Heart right ventricle (tissue), 16 donors: ENCODE results near the gene RASSF7. TPM values are rescaled to one million over a fixed set of nuclear protein-coding genes. Genes with fewer than 3 reads are reported as not detected.
"Not testable (repeated sequence)": the region's sequence is repeated elsewhere in the genome, so short reads cannot be mapped to it uniquely, and the experiment has no call there.

Source experiments
- ATAC-seq, 8 donors: fragments of 200-7000 bp; cut with Tn5 transposase; one replicate each; pipeline ENCODE4 v1.9.1; 2020; ENCODE audit warnings: mild to moderate bottlenecking in 8 of 8, moderate library complexity in 8 of 8, moderate number of reproducible peaks in 1 of 8
- DNase-seq, 2 donors: peaks; one replicate each; pipeline ENCODE4 v3.0.0-alpha.2; 2020
- H3K27ac ChIP-seq, 10 donors: fragments of 200-600 bp; sonication (generic) in 2 of 10; one replicate each; pipeline versions ENCODE4 v1.5.0 to v1.8.0; 2020 to 2022; ENCODE audit warnings: mild to moderate bottlenecking in 3 of 10
- H3K27me3 ChIP-seq, 7 donors: fragments of 200-600 bp; one replicate each; pipeline ENCODE4 v1.8.0; 2021 to 2022; ENCODE audit warnings: mild to moderate bottlenecking in 2 of 7
- H3K36me3 ChIP-seq, 9 donors: fragments of 200-600 bp; sonication (generic) in 1 of 9; one replicate each; pipeline versions ENCODE4 v1.5.0 to v1.8.0; 2020 to 2022; ENCODE audit warnings: mild to moderate bottlenecking in 2 of 9
- H3K4me1 ChIP-seq, 9 donors: fragments of 200-600 bp; sonication (generic) in 1 of 9; one replicate each; pipeline versions ENCODE4 v1.5.0 to v1.8.0; 2020 to 2022; ENCODE audit warnings: mild to moderate bottlenecking in 4 of 9
- H3K4me3 ChIP-seq, 10 donors: fragments of 200-600 bp; sonication (generic) in 2 of 10; one replicate each; pipeline versions ENCODE4 v1.5.0 to v1.8.0; 2020 to 2022; ENCODE audit warnings: mild to moderate bottlenecking in 7 of 10, moderate library complexity in 2 of 10
- H3K9me3 ChIP-seq, 11 donors: fragments of 200-600 bp in 10 of 11; sonication (generic) in 2 of 11; one replicate each; pipeline versions ENCODE4 v1.5.0 to v1.8.0; 2013 to 2022; ENCODE audit warnings: mild to moderate bottlenecking in 2 of 11, control low read depth in 1 of 11, moderate library complexity in 1 of 11
- CTCF ChIP-seq, 9 donors: fragments of 200-600 bp; sonication (generic) in 2 of 9; IDR thresholded peaks; one replicate each; pipeline versions ENCODE4 v1.5.0 to v1.8.0; 2021 to 2022; ENCODE audit warnings: antibody characterized with exemption in 9 of 9, mild to moderate bottlenecking in 5 of 9, moderate library complexity in 1 of 9
- WGBS, 2 donors: extraction: QIAGEN DNeasy Blood & Tissue Kit; methylation state at CpG; one replicate each; pipeline ENCODE4 v1.1.7; 2013; ENCODE audit warnings: inconsistent platforms in 1 of 2; 5-methylcytosine and 5-hydroxymethylcytosine counted together
- intact Hi-C, 10 donors: fragments of 100-400 bp; cut with DNase I; formaldehyde crosslinking; loops; one replicate each; pipeline versions ENCODE4 v1.11.1 to v1.14.2; 2022
- polyA plus RNA-seq, 2 donors: library from polyadenylated mRNA; stranded (reverse); fragments of 200-250 nt; gene quantifications; one replicate each; pipeline ENCODE4 v1.2.3, GENCODE V29; 2013
- total RNA-seq, 10 donors: library from RNA; stranded (reverse); fragmentation: NEBNext Ultra II Directional in 3 of 10; extraction: Animal tissue kit (Norgen Biotek cat#: 25700) in 3 of 10; gene quantifications; one replicate each; pipeline versions ENCODE4 v1.2.1 to v1.2.4, GENCODE V29; 2021 to 2023
- donor health status: Arrhythmogenic right ventricular cardiomyopathy.
- donor health status: ischemic (EF 13 %, LVEDD 7.1; RV severe dilation, severe dysfunction).
- donor health status: healthy with polysubstance abuse.
- donor health status: DM: no; HTN: yes; CAD: no.
- donor health status: DM: no; HTN: no; CAD: no.
- donor health status: ischemic (EF 25% LVEDD 6.9; RV normal size, moderate dysfunction).
- donor health status: ischemic (EF 25% LVEDD 5.7; RV mildly dilated, moderate dysfunction).
- donor health status: healthy.
- donor health status: DM: yes; HTN: yes; CAD: no.
- donor health status: Ischemic cardiomyopathy.
- donor health status: ischemic (EF 35%, LVEDD 5.7; RV mildly dilated, moderate dysfunction).
- donor health status: nonischemic (EF 11% LVEDD 7.7; RV severe dilation, severe dysfunction).
- donor health status: DM: yes; HTN: yes; CAD: no.
- donor health status: PGD.
- donor health status: ischemic (EF 29% LVEDD 5.4; RV normal size, mild dysfunction).
- donor health status: nonischemic (EF 23%, LVEDD 6.1; RV moderate dilation, normal function).

Gene RASSF7
- total and polyA plus RNA-seq, 12 donors = 0.96 to 14.2 (median 2.3) TPM

DNA sequence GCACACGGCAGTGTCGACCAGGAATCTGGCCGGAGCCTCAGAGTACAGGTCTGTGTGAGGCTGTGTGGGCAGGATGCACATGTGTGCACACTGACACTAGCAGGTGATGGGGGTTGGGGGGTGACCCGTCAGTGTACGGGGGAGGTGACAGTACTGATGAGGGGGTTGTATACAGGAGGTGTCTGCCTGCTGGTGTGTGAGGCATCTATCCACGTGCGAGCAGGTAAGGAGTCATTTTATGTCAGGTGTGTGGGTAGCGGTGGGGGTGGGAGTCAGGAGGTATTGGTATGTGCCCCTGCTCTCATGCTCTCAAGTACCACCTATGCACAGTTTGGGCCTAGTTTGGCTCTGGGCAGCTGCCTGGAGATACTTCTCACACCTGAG, 11.0 kb downstream of the RASSF7 start:
- no peak for DNase-seq
- no peaks in the 10 kb centered on the region for H3K9me3 ChIP-seq
- TF ChIP-seq CTCF (IDR thresholded peaks at IDR 0.05) = no peak
- no peak overlapping the region for H3K27ac ChIP-seq
- intact Hi-C loops = loop anchor here in 1 of 10 donors (10.0 kb wide), 1 partner anchor 57 kb away; no protein-coding TSS in a partner anchor
- ATAC-seq = no peak
- no peaks in the 10 kb centered on the region for H3K36me3 ChIP-seq
- peaks cover 0 to 21% (median 0%) of the 10 kb centered on the region in 7 donors for H3K27me3 ChIP-seq
- H3K4me3 ChIP-seq = no peak overlapping the region
- 69 to 72% methylated on average over 8 of the region's 8 CpGs for WGBS, 2 donors
- peaks cover 6 to 40% (median 35%) of the 10 kb centered on the region in 9 donors for H3K4me1 ChIP-seq

GRCh38 chr11:573146-573759, 12.5 kb downstream of the RASSF7 start:
- Histone ChIP-seq H3K27me3 (peaks cover 0 to 21% (median 0%) of the 10 kb centered on the region in 7 donors), H3K36me3 (peaks cover 0 to 1% (median 0%) of the 10 kb centered on the region in 9 donors), H3K27ac (no peak overlapping the region), H3K9me3 (no peaks in the 10 kb centered on the region), H3K4me3 (no peak overlapping the region), H3K4me1 (peaks cover 16 to 42% (median 39%) of the 10 kb centered on the region in 9 donors)
- 91 to 92% methylated on average over 16 of the region's 16 CpGs for WGBS, 2 donors
- ATAC-seq = no peak
- intact Hi-C loops = loop anchor here in 1 of 10 donors (10.0 kb wide), 1 partner anchor 58 kb away; no protein-coding TSS in a partner anchor
- no peak for TF ChIP-seq CTCF (IDR thresholded peaks at IDR 0.05)
- DNase-seq = no peak

GRCh38 chr11:574031-574570, 13.3 kb downstream of the RASSF7 start:
- intact Hi-C loops = loop anchor here in 1 of 10 donors (10.0 kb wide), 1 partner anchor 59 kb away; no protein-coding TSS in a partner anchor
- peak overlapping the region in 1 of 10 donors; percentile 53 for H3K27ac ChIP-seq
- H3K9me3 ChIP-seq, DNase-seq, ATAC-seq, H3K36me3 ChIP-seq: not testable (repeated sequence)
- 67 to 68% methylated on average over 14 of the region's 14 CpGs for WGBS, 2 donors
- H3K4me3 ChIP-seq = peak overlapping the region in 1 of 10 donors; percentile 99
- H3K27me3 ChIP-seq = peaks cover 0 to 21% (median 0%) of the 10 kb centered on the region in 7 donors
- peaks cover 18 to 48% (median 45%) of the 10 kb centered on the region in 9 donors for H3K4me1 ChIP-seq

DNA sequence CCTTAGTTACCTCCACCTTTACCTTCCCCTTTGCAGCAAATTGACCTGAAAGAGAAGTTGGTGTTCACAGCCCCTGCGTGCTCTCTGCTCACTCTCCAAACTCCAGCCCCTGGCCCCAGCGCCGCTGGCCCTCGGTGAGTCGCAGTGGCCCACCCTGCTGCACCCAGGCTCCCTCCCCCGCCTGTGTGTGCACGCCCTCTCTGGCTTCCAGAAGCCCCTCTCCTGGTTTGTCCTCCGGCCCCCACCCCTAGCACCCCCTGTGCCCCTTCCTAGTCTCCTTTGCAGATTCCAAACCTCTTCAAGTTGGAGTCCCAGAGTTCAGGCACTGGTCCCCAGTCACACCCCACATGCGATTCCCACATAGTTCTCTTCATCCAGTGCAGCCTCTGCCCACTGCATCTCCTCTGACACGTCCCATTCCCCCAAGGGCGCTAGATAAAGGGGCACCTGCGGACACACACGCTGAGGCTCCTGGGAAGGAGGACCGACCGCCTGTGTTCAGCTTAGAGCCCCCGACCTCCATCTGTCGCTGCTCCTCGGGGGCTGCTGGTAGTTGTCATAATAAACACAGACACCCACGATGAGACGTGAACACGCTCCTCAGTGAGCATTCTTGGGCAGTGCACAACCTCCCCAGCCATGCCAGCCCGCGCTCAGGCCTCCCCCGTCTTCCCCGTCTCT, 14.0 kb downstream of the RASSF7 start:
- H3K27ac ChIP-seq = peak overlapping the region in 5 of 10 donors; percentile 40 to 67 (median 58)
- 28 to 29% methylated on average over 25 of the region's 25 CpGs for WGBS, 2 donors
- no peak for TF ChIP-seq CTCF (IDR thresholded peaks at IDR 0.05)

More for the DNA sequence above, 14.0 kb downstream of the RASSF7 start:
- H3K9me3 ChIP-seq = no peaks in the 10 kb centered on the region
- H3K27me3 ChIP-seq = peaks cover 0 to 21% (median 0%) of the 10 kb centered on the region in 7 donors
- peaks cover 20 to 48% (median 45%) of the 10 kb centered on the region in 9 donors for H3K4me1 ChIP-seq
- intact Hi-C loops = loop anchor here in 3 of 10 donors (5.0 to 10.0 kb wide), 3 partner anchors 38 to 60 kb away; partner anchors contain the start of gene IRF7 (in 1 of the 3)
- peaks cover 0 to 5% (median 0%) of the 10 kb centered on the region in 9 donors for H3K36me3 ChIP-seq
- ATAC-seq (peak in 1 of 8 donors; percentile 2), DNase-seq (no peak)
- H3K4me3 ChIP-seq = peak overlapping the region; percentile 51 to 99 (median 67)
